HL-60/S4 (cell line): Measurements from ENCODE around the gene PBXIP1.

Experiments
- in situ Hi-C: fragments of 300-500 bp; cut with MboI; formaldehyde crosslinking; loops from 2 replicates; pipeline ENCODE4 v1.14.3; 2022; ENCODE audit warnings: low sequenced_read_pairs

The PBXIP1 gene

GRCh38 chr1:154902938-154903566 lies 52.8 kb downstream of the PBXIP1 start:
- in situ Hi-C loops: no loop called here

GRCh38 chr1:154901591-154901990 lies 54.3 kb downstream of the PBXIP1 start:
- in situ Hi-C loops: no loop called here

- in situ Hi-C loops: no loop called here
Measured at GRCh38 chr1:154899041-154899440, 56.9 kb downstream of the PBXIP1 start.

- in situ Hi-C loops: no loop called here
Measured at GRCh38 chr1:154896771-154897286, 59.1 kb downstream of the PBXIP1 start.

GRCh38 chr1:154895798-154896197 lies 60.1 kb downstream of the PBXIP1 start:
- in situ Hi-C loops: no loop called here
